ENCODE results near the gene AGMO.

DNA sequence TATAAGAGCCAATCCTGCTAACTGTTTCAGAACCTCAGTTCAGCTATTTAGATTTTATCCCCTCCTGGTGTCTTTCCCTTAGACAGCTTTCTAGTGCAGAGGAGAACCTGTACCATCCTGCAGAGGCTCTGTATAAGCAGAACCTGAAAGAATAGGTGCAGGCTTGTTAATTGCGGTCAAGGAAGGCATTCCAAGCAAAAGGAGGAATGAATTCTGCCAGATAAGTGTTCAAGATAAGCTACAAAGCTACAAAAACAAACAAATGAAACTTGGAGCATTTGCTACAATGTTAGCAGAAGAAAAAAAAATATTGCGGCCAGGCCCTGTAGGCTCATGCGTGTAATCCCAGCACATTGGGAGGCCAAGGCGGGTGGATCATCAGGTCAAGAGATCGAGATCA, 32.6 kb upstream of the AGMO start:
- TF ChIP-seq CTCF (IDR thresholded peaks at IDR 0.05 in 2 of 3, conservative IDR thresholded peaks at IDR 0.05 in 1 of 3; ENCODE audit: borderline replicate concordance in 1 of 3, insufficient read depth in 1 of 3, low read depth in 2 of 3, low read length in 2 of 3) (no peak), POLR2AphosphoS5 (IDR thresholded peaks at IDR 0.05; ENCODE audit: low read depth, low read length) (no peak), CEBPB (IDR thresholded peaks at IDR 0.05; ENCODE audit: low read depth) (no peak), POLR2A (IDR thresholded peaks at IDR 0.05; ENCODE audit: borderline replicate concordance, extremely low read depth, insufficient read depth, insufficient read length) (no peak), MAX (IDR thresholded peaks at IDR 0.05) (no peak), EZH2phosphoT487 (IDR thresholded peaks at IDR 0.05; ENCODE audit: borderline replicate concordance) (no peak), EZH2 (IDR thresholded peaks at IDR 0.05) (no peak), SRF (IDR thresholded peaks at IDR 0.05; ENCODE audit: low read depth) (no peak)
